ENCODE results near the gene EPHB1.

GRCh38 chr3:134847349-134847748 is 52.3 kb downstream of the EPHB1 start:
- no peak for TF ChIP-seq POLR2A (IDR thresholded peaks at IDR 0.05)
- no peak for TF ChIP-seq CTCF (IDR thresholded peaks at IDR 0.05)

All from thyroid gland (tissue), 4 donors.